Testis (tissue), 2 donors: ENCODE results near the gene CKS1B.

Experiments used
- POLR2A ChIP-seq: fragments of 450-650 bp; IDR thresholded peaks from one replicate; pipeline ENCODE4 v1.6.1; 2017; ENCODE audit warnings: antibody characterized with exemption, mild to moderate bottlenecking, moderate library complexity
- TF ChIP-seq, protein P1 (sequence below), 3 experiments: fragments of 450-650 bp in 2 of 3; fragments of 200-600 bp in 1 of 3; sonication (generic) in 1 of 3; IDR thresholded peaks; one replicate each; pipeline ENCODE4 v1.5.1; 2016 to 2019; ENCODE audit warnings: antibody characterized with exemption in 3 of 3, mild to moderate bottlenecking in 2 of 3, moderate library complexity in 1 of 3

DNA sequence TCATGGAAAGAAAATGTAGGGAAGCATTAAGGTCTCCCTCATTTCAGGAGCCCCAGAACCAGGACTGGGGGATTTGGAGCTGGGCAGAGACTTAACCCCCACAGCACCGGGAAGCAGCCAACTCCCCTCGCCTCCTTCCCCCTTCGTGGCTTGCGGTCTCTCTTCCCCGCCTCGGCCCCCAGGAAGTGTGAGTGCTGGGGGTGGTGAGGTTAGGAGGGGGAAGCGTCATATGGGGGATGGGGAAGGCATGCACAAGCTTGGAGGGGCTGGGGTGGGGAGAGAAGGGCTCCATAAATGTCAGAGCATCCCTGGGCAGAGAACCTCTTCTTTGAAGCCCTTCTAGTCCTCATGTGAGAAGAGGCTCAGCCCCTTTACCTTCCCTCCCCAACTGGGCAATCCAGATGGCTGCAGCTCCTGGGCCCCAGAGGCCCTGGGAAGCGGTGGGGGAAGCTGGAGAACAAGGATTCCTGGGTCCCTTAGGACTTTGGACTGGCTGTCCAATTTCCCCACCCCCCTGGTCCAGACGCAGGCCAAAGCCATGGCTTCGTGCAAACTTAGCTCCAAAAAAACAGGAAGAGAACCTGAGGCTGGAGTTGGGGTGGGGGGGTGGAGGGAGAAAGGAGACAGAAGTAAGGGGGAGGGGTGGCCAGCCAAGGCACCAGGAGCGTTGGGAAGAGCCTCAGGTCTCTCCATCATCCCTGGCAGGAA is 35.9 kb downstream of the CKS1B start:
- TF ChIP-seq POLR2A = no peak
- TF ChIP-seq, protein P1, sequence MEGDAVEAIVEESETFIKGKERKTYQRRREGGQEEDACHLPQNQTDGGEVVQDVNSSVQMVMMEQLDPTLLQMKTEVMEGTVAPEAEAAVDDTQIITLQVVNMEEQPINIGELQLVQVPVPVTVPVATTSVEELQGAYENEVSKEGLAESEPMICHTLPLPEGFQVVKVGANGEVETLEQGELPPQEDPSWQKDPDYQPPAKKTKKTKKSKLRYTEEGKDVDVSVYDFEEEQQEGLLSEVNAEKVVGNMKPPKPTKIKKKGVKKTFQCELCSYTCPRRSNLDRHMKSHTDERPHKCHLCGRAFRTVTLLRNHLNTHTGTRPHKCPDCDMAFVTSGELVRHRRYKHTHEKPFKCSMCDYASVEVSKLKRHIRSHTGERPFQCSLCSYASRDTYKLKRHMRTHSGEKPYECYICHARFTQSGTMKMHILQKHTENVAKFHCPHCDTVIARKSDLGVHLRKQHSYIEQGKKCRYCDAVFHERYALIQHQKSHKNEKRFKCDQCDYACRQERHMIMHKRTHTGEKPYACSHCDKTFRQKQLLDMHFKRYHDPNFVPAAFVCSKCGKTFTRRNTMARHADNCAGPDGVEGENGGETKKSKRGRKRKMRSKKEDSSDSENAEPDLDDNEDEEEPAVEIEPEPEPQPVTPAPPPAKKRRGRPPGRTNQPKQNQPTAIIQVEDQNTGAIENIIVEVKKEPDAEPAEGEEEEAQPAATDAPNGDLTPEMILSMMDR (IDR thresholded peaks at IDR 0.05) = no peak
